Esophagus squamous epithelium (tissue), 4 donors: Measurements from ENCODE around the gene SGMS1.

Experiments used
- POLR2A ChIP-seq, 4 donors: fragments of 450-650 bp; IDR thresholded peaks; one replicate each; pipeline ENCODE4 v1.6.1; 2017; ENCODE audit warnings: antibody characterized with exemption in 4 of 4, mild to moderate bottlenecking in 4 of 4, moderate library complexity in 3 of 4
- TF ChIP-seq, protein P1 (sequence below), 6 experiments: fragments of 450-650 bp in 4 of 6; fragments of 200-600 bp in 2 of 6; sonication (generic) in 2 of 6; IDR thresholded peaks; one replicate each; pipeline ENCODE4 v1.5.1; 2016 to 2019; ENCODE audit warnings: antibody characterized with exemption in 6 of 6, mild to moderate bottlenecking in 4 of 6, moderate library complexity in 4 of 6

DNA sequence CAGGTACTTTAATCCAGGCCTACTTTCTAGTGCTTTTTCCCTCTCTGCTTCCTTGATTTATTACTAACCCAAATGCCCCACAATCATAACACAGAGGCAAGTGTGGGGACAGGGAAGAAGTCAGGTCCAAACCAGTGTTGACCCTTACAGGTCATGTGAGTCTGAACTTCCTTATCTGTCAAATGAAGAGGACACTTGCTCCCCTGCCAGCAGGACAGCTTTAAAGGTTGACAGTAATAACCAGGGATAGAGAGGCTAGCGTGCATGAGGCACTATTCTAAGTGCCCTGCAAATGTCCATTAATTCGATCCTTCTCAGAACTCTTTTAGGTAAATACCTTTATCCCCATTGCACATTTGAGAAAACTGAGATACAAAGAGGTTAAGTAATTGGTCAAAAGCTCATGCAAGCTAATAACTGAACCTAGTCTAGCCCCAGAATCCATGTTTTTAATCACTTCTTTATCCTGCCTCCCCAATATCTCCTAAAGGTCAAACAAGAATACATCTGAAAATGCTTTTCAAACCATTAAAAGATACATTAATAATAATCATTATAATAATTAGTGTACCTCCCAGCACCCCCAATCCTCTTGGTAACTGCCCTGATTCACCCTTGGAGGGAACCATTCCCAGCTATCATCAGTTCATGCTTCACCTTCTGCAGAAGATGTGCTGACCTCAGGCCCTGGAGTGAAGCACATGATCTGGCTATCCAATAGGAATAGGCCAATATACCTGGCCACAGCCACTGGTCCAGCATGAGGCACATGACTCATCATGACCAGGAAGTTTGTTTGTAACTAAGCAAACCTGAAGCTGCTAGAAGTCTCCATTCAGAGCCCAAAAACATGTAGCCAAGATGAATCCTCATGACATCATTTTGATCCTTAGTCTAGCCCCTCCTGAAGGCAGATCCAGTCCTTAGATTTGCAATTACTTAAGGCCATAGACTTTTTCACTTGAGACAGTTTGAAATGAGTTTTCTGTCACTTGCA is 40.7 kb downstream of the SGMS1 start:
- TF ChIP-seq, protein P1, sequence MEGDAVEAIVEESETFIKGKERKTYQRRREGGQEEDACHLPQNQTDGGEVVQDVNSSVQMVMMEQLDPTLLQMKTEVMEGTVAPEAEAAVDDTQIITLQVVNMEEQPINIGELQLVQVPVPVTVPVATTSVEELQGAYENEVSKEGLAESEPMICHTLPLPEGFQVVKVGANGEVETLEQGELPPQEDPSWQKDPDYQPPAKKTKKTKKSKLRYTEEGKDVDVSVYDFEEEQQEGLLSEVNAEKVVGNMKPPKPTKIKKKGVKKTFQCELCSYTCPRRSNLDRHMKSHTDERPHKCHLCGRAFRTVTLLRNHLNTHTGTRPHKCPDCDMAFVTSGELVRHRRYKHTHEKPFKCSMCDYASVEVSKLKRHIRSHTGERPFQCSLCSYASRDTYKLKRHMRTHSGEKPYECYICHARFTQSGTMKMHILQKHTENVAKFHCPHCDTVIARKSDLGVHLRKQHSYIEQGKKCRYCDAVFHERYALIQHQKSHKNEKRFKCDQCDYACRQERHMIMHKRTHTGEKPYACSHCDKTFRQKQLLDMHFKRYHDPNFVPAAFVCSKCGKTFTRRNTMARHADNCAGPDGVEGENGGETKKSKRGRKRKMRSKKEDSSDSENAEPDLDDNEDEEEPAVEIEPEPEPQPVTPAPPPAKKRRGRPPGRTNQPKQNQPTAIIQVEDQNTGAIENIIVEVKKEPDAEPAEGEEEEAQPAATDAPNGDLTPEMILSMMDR (IDR thresholded peaks at IDR 0.05), result no peak
- TF ChIP-seq POLR2A (IDR thresholded peaks at IDR 0.05), result no peak
